SH-SY5Y (cell line): ENCODE results near the gene GSG1.

ENCODE experiments used
- GATA2 ChIP-seq: IDR thresholded peaks from 2 replicates; pipeline ENCODE4 v1.6.1; 2011; ENCODE audit warnings: mild to moderate bottlenecking, low read depth, low read length
- GATA3 ChIP-seq: IDR thresholded peaks from 2 replicates; pipeline ENCODE4 v1.6.1; 2011; ENCODE audit warnings: low read depth, mild to moderate bottlenecking, low read length, moderate library complexity

GRCh38 chr12:13119826-13120225, 16.4 kb upstream of the GSG1 start:
- no peak for TF ChIP-seq GATA2
- no peak for TF ChIP-seq GATA3
